CD14-positive monocyte (primary cell): ENCODE data around the gene CAPN1. TPM values are rescaled to one million over a fixed set of nuclear protein-coding genes. Genes with fewer than 3 reads are reported as not detected.
A peak's percentile ranks its signal among the peaks of the same experiment; 100 is the strongest.

Source experiments
- DNase-seq, 3 donors: peaks; one replicate each; pipeline ENCODE4 v3.0.0-alpha.2; 2011 to 2022
- H2AFZ ChIP-seq: 2 replicates; pipeline ENCODE4 v1.6.0; 2012; ENCODE audit warnings: mild to moderate bottlenecking, low read depth, low read length, inconsistent platforms; ENCODE audit not compliant: insufficient read depth, poor library complexity, severe bottlenecking
- H3K27ac ChIP-seq, 2 donors: 1 replicate in 1 of 2; 2 replicates in 1 of 2; pipeline ENCODE4 v1.5.1; 2012 to 2013; ENCODE audit warnings: low read length in 2 of 2, control low read depth in 1 of 2, inconsistent platforms in 1 of 2, low read depth in 1 of 2, mild to moderate bottlenecking in 1 of 2
- H3K27me3 ChIP-seq, 2 donors: one replicate each; pipeline versions ENCODE4 v1.6.0 to v1.6.1; 2011 to 2013; ENCODE audit warnings: low read length in 2 of 2; ENCODE audit not compliant: control insufficient read depth in 2 of 2, insufficient read depth in 2 of 2
- H3K36me3 ChIP-seq, 2 donors: replicated peaks in 1 of 2; 1 replicate in 1 of 2; 2 replicates in 1 of 2; pipeline versions ENCODE4 v1.5.1 to v1.6.1; 2012 to 2013; ENCODE audit warnings: low read length in 2 of 2, control low read depth in 1 of 2, inconsistent platforms in 1 of 2, mild to moderate bottlenecking in 1 of 2; ENCODE audit not compliant: insufficient read depth in 2 of 2, control insufficient read depth in 1 of 2
- H3K4me1 ChIP-seq, 2 donors: 1 replicate in 1 of 2; 2 replicates in 1 of 2; pipeline versions ENCODE4 v1.5.1 to v1.6.1; 2012 to 2013; ENCODE audit warnings: low read length in 2 of 2, control low read depth in 1 of 2, inconsistent platforms in 1 of 2, mild to moderate bottlenecking in 1 of 2, moderate library complexity in 1 of 2; ENCODE audit not compliant: insufficient read depth in 2 of 2, control insufficient read depth in 1 of 2
- H3K4me2 ChIP-seq: replicated peaks from 2 replicates; pipeline ENCODE3; 2012; ENCODE audit warnings: low read length, moderate library complexity, mild to moderate bottlenecking; ENCODE audit not compliant: poor library complexity, severe bottlenecking; ENCODE audit errors: extremely low read depth
- H3K4me3 ChIP-seq, 3 experiments: fragments of 200-600 bp in 1 of 3; sonication (generic) in 1 of 3; replicated peaks in 1 of 3; 1 replicate in 2 of 3; 2 replicates in 1 of 3; pipeline ENCODE4 v1.5.1; 2011 to 2013; ENCODE audit warnings: low read length in 3 of 3, mild to moderate bottlenecking in 3 of 3, control low read depth in 2 of 3, low read depth in 2 of 3, inconsistent platforms in 1 of 3, moderate library complexity in 1 of 3
- H3K79me2 ChIP-seq: 2 replicates; pipeline ENCODE4 v1.6.0; 2012; ENCODE audit warnings: mild to moderate bottlenecking, control low read depth, inconsistent platforms, low read length, moderate library complexity; ENCODE audit not compliant: insufficient read depth
- H3K9ac ChIP-seq: 2 replicates; pipeline ENCODE4 v1.6.0; 2017; ENCODE audit warnings: low read length, mild to moderate bottlenecking; ENCODE audit not compliant: insufficient read depth, poor library complexity, severe bottlenecking
- H3K9me3 ChIP-seq, 2 donors: replicated peaks in 1 of 2; 1 replicate in 1 of 2; 2 replicates in 1 of 2; pipeline versions ENCODE4 v1.5.1 to v1.6.1; 2012 to 2013; ENCODE audit warnings: low read length in 2 of 2, control low read depth in 1 of 2; ENCODE audit not compliant: control insufficient read depth in 1 of 2, insufficient read depth in 1 of 2
- H4K20me1 ChIP-seq: 2 replicates; pipeline ENCODE4 v1.6.0; 2012; ENCODE audit warnings: mild to moderate bottlenecking, low read length, control low read depth, moderate library complexity; ENCODE audit not compliant: insufficient read depth
- H3K27ac Mint-ChIP-seq, 7 donors: one replicate each; pipeline ENCODE4 v1.8.0; 2020; ENCODE audit warnings: mild to moderate bottlenecking in 7 of 7, mixed read lengths in 7 of 7, moderate library complexity in 6 of 7, inconsistent platforms in 2 of 7
- H3K27me3 Mint-ChIP-seq, 3 donors: one replicate each; pipeline ENCODE4 v1.8.0; 2021 to 2022; ENCODE audit warnings: low read depth in 3 of 3, mild to moderate bottlenecking in 3 of 3, mixed read lengths in 3 of 3, moderate library complexity in 3 of 3, inconsistent platforms in 1 of 3
- H3K36me3 Mint-ChIP-seq, 2 donors: one replicate each; pipeline ENCODE4 v1.8.0; 2020; ENCODE audit warnings: mixed read lengths in 2 of 2, inconsistent platforms in 1 of 2, mild to moderate bottlenecking in 1 of 2
- H3K4me1 Mint-ChIP-seq: one replicate; pipeline ENCODE4 v1.8.0; 2020; ENCODE audit warnings: mild to moderate bottlenecking, mixed read lengths
- H3K4me3 Mint-ChIP-seq, 2 donors: one replicate each; pipeline ENCODE4 v1.8.0; 2020; ENCODE audit warnings: mild to moderate bottlenecking in 2 of 2, mixed read lengths in 2 of 2, moderate library complexity in 1 of 2
- H3K9me3 Mint-ChIP-seq, 7 donors: one replicate each; pipeline ENCODE4 v1.8.0; 2020 to 2022; ENCODE audit warnings: mixed read lengths in 7 of 7, mild to moderate bottlenecking in 6 of 7, moderate library complexity in 6 of 7, inconsistent platforms in 2 of 7
- WGBS: methylation state at CpG from one replicate; pipeline ENCODE4 v1.1.5; 2013; ENCODE audit warnings: missing lambda C conversion rate; ENCODE audit not compliant: insufficient coverage; 5-methylcytosine and 5-hydroxymethylcytosine counted together
- intact Hi-C, 2 donors: fragments of 100-400 bp; cut with micrococcal nuclease; formaldehyde crosslinking; loops; one replicate each; pipeline versions ENCODE4 v1.15.0 to v1.15.1; 2023
- polyA plus RNA-seq, 3 donors: library from polyadenylated mRNA; depleted of rRNA in 1 of 3; unstranded in 2 of 3; stranded (reverse) in 1 of 3; fragments of 300-500 nt in 2 of 3; fragments of >200 nt in 1 of 3; fragmentation: Illumina TruSeq in 2 of 3; gene quantifications; 1 replicate in 2 of 3; 2 replicates in 1 of 3; pipeline ENCODE4 v1.2.3, GENCODE V29; 2012 to 2021
- TF ChIP-seq, protein P1 (sequence below): fragments of 200-600 bp; IDR thresholded peaks from one replicate; pipeline ENCODE4 v1.8.0; 2022; ENCODE audit warnings: antibody characterized with exemption, mild to moderate bottlenecking

CAPN1 gene
- polyA plus RNA-seq, 3 donors, result 128 to 140 (median 129) TPM

DNA sequence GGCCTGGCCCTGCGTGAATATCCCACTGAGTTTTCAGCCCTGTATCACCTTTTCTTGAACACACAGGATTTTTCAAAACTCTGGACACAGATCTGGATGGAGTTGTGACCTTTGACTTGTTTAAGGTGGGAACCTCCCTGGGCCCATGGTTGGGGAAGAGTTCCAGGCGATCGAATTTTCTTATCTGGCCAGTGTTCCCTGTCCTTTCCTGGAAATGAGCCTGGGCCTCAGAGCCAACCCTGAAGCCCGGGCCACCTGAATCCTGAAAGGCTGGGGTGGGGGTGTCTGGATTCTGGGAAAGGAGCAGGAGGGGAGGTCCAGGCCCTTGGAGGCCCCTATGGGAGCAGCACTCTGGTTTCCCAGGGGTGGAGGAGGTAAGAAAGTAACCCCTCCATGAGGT is 29.0 kb downstream of the CAPN1 start:
- TF ChIP-seq, protein P1, sequence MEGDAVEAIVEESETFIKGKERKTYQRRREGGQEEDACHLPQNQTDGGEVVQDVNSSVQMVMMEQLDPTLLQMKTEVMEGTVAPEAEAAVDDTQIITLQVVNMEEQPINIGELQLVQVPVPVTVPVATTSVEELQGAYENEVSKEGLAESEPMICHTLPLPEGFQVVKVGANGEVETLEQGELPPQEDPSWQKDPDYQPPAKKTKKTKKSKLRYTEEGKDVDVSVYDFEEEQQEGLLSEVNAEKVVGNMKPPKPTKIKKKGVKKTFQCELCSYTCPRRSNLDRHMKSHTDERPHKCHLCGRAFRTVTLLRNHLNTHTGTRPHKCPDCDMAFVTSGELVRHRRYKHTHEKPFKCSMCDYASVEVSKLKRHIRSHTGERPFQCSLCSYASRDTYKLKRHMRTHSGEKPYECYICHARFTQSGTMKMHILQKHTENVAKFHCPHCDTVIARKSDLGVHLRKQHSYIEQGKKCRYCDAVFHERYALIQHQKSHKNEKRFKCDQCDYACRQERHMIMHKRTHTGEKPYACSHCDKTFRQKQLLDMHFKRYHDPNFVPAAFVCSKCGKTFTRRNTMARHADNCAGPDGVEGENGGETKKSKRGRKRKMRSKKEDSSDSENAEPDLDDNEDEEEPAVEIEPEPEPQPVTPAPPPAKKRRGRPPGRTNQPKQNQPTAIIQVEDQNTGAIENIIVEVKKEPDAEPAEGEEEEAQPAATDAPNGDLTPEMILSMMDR, result no peak
- peak overlapping the region in 1 of 7 donors; percentile 8 for H3K27ac Mint-ChIP-seq
- Histone ChIP-seq H2AFZ (no peak overlapping the region), H3K4me3 (no peak overlapping the region), H3K4me2 (no peak overlapping the region), H4K20me1 (peaks cover 11% of the 10 kb centered on the region), H3K9me3 (no peaks in the 10 kb centered on the region), H3K9ac (no peak overlapping the region), H3K27ac (no peak overlapping the region), H3K36me3 (peaks cover 52 to 66% of the 10 kb centered on the region in 2 donors), H3K79me2 (no peaks in the 10 kb centered on the region), H3K27me3 (no peaks in the 10 kb centered on the region), H3K4me1 (peaks cover 26 to 35% of the 10 kb centered on the region in 2 donors)
- H3K9me3 Mint-ChIP-seq, result peaks cover 0 to 3% (median 0%) of the 10 kb centered on the region in 7 donors
- intact Hi-C loops, result no loop called here
- H3K27me3 Mint-ChIP-seq, result peaks cover 0 to 5% (median 0%) of the 10 kb centered on the region in 3 donors
- no peak for DNase-seq
- no peak overlapping the region for H3K4me3 Mint-ChIP-seq
- peaks cover 48% of the 10 kb centered on the region for H3K4me1 Mint-ChIP-seq
- H3K36me3 Mint-ChIP-seq, result peaks cover 50 to 63% of the 10 kb centered on the region in 2 donors
- WGBS, result 89% methylated on average over 3 of the region's 4 CpGs

DNA sequence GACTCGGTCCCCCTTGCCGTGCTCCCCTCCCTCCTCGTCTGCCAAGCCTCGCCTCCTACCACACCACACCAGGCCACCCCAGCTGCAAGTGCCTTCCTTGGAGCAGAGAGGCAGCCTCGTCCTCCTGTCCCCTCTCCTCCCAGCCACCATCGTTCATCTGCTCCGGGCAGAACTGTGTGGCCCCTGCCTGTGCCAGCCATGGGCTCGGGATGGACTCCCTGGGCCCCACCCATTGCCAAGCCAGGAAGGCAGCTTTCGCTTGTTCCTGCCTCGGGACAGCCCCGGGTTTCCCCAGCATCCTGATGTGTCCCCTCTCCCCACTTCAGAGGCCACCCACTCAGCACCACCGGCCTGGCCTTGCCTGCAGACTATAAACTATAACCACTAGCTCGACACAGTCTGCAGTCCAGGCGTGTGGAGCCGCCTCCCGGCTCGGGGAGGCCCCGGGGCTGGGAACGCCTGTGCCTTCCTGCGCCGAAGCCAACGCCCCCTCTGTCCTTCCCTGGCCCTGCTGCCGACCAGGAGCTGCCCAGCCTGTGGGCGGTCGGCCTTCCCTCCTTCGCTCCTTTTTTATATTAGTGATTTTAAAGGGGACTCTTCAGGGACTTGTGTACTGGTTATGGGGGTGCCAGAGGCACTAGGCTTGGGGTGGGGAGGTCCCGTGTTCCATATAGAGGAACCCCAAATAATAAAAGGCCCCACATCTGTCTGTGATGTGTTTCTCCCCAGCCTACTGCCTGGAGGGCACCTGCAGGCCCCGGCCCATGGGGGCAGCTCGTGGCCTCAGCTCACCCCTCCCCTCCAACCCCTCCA is 29.8 kb downstream of the CAPN1 start:
- intact Hi-C loops, result no loop called here

More for the DNA sequence above, 29.8 kb downstream of the CAPN1 start:
- DNase-seq, result no peak
- 92% methylated on average over 20 of the region's 29 CpGs for WGBS
- H3K27me3 ChIP-seq, result no peaks in the 10 kb centered on the region
- no peak overlapping the region for H3K4me3 ChIP-seq
- Mint-ChIP-seq H3K36me3 (peaks cover 46 to 56% of the 10 kb centered on the region in 2 donors), H3K27me3 (peaks cover 0 to 6% (median 0%) of the 10 kb centered on the region in 3 donors), H3K27ac (peak overlapping the region in 1 of 7 donors; percentile 10), H3K9me3 (peaks cover 0 to 3% (median 0%) of the 10 kb centered on the region in 7 donors), H3K4me1 (peaks cover 48% of the 10 kb centered on the region), H3K4me3 (no peak overlapping the region)
- H3K4me1 ChIP-seq, result peaks cover 26 to 35% of the 10 kb centered on the region in 2 donors
- TF ChIP-seq, protein P1, result no peak
- no peaks in the 10 kb centered on the region for H3K79me2 ChIP-seq
- H3K4me2 ChIP-seq, result no peak overlapping the region
- peaks cover 11% of the 10 kb centered on the region for H4K20me1 ChIP-seq
- H3K36me3 ChIP-seq, result peaks cover 44 to 58% of the 10 kb centered on the region in 2 donors
- no peaks in the 10 kb centered on the region for H3K9me3 ChIP-seq
- H2AFZ ChIP-seq, result no peak overlapping the region
- no peak overlapping the region for H3K27ac ChIP-seq
- H3K9ac ChIP-seq, result no peak overlapping the region
